Keratinocyte (primary cell): ENCODE results near the gene TUT1. TPM values are rescaled to one million over a fixed set of nuclear protein-coding genes. Genes with fewer than 3 reads are reported as not detected.
A peak's percentile ranks its signal among the peaks of the same experiment; 100 is the strongest.
"Not testable (repeated sequence)": the region's sequence is repeated elsewhere in the genome, so short reads cannot be mapped to it uniquely, and the experiment has no call there.

Source experiments
- DNase-seq: peaks from one replicate; pipeline ENCODE4 v3.0.0-alpha.2; 2011; ENCODE audit warnings: low read depth, missing footprints, low spot score
- FAIRE-seq: peaks from 2 replicates; lab custom pipeline; 2011; peaks lifted over from hg19 to GRCh38; lab: Jason Lieb, UNC
- H2AFZ ChIP-seq: 2 replicates; pipeline ENCODE4 v1.6.0; 2012; ENCODE audit warnings: low read length, control low read depth, inconsistent platforms; ENCODE audit not compliant: control insufficient read depth
- H3K27ac ChIP-seq: 2 replicates; pipeline ENCODE4 v1.5.1; 2011; ENCODE audit warnings: low read length; ENCODE audit not compliant: control insufficient read depth, insufficient read depth
- H3K27me3 ChIP-seq: 3 replicates; pipeline ENCODE4 v1.6.0; 2011; ENCODE audit warnings: low read length; ENCODE audit not compliant: control insufficient read depth, insufficient read depth; ENCODE audit errors: extremely low read depth
- H3K36me3 ChIP-seq, 2 experiments: 2 replicates in 1 of 2; 3 replicates in 1 of 2; pipeline ENCODE4 v1.5.1; 2011; ENCODE audit warnings: low read length in 2 of 2, mild to moderate bottlenecking in 1 of 2; ENCODE audit not compliant: control insufficient read depth in 2 of 2, insufficient read depth in 2 of 2; ENCODE audit errors: extremely low read depth in 1 of 2
- H3K4me1 ChIP-seq: 3 replicates; pipeline ENCODE4 v1.5.1; 2011; ENCODE audit warnings: low read length; ENCODE audit not compliant: control insufficient read depth, insufficient read depth; ENCODE audit errors: extremely low read depth
- H3K4me2 ChIP-seq: 3 replicates; pipeline ENCODE4 v1.6.0; 2011; ENCODE audit warnings: low read depth, low read length; ENCODE audit not compliant: control insufficient read depth, insufficient read depth; ENCODE audit errors: extremely low read depth
- H3K4me3 ChIP-seq, 3 experiments: fragments of 200-600 bp in 1 of 3; sonication (generic) in 1 of 3; 2 replicates in 2 of 3; 3 replicates in 1 of 3; pipeline ENCODE4 v1.5.1; 2011 to 2016; ENCODE audit warnings: low read length in 3 of 3, mild to moderate bottlenecking in 3 of 3, control low read depth in 2 of 3, inconsistent platforms in 1 of 3, low read depth in 1 of 3, mixed read lengths in 1 of 3, mixed run types in 1 of 3, moderate library complexity in 1 of 3; ENCODE audit not compliant: control insufficient read depth in 2 of 3, insufficient read depth in 2 of 3; ENCODE audit errors: extremely low read depth in 1 of 3
- H3K79me2 ChIP-seq: 2 replicates; pipeline ENCODE4 v1.6.0; 2012; ENCODE audit warnings: low read length; ENCODE audit not compliant: control insufficient read depth, insufficient read depth
- H3K9ac ChIP-seq: 3 replicates; pipeline ENCODE4 v1.6.0; 2011; ENCODE audit warnings: low read length; ENCODE audit not compliant: control insufficient read depth, insufficient read depth; ENCODE audit errors: extremely low read depth
- H3K9me1 ChIP-seq: 3 replicates; pipeline ENCODE4 v1.6.0; 2011; ENCODE audit warnings: low read length; ENCODE audit not compliant: control insufficient read depth, insufficient read depth; ENCODE audit errors: extremely low read depth
- H3K9me3 ChIP-seq: 2 replicates; pipeline ENCODE4 v1.5.1; 2012; ENCODE audit warnings: low read depth, low read length; ENCODE audit not compliant: control insufficient read depth
- H4K20me1 ChIP-seq: 3 replicates; pipeline ENCODE4 v1.6.0; 2011; ENCODE audit warnings: low read length; ENCODE audit not compliant: control insufficient read depth, insufficient read depth; ENCODE audit errors: extremely low read depth
- EZH2 ChIP-seq: IDR thresholded peaks from one replicate; pipeline ENCODE4 v1.6.1; 2012; ENCODE audit warnings: inconsistent platforms, mild to moderate bottlenecking, low read length, moderate library complexity
- dilution Hi-C: fragments of 300-500 bp; cut with MboI; formaldehyde crosslinking; loops from one replicate; pipeline ENCODE4 v1.7.0; 2020; ENCODE audit warnings: low sequenced_read_pairs; ENCODE audit not compliant: extremely low pct_ligation_motif_present
- polyA plus RNA-seq, 5 experiments: library from polyadenylated mRNA; depleted of rRNA in 3 of 5; stranded (reverse) in 3 of 5; stranded (forward) in 1 of 5; unstranded in 1 of 5; fragments of >200 nt; gene quantifications; 1 replicate in 1 of 5; 2 replicates in 3 of 5; 3 replicates in 1 of 5; pipeline versions ENCODE4 v1.2.1 to v1.2.3, GENCODE V29; 2011 to 2012; ENCODE audit warnings: missing spikeins in 2 of 5, low read depth in 1 of 5, low replicate concordance in 1 of 5
- TF ChIP-seq, protein P1 (sequence below), 3 experiments: IDR thresholded peaks in 1 of 3; conservative IDR thresholded peaks in 1 of 3; optimal IDR thresholded peaks in 1 of 3; 2 replicates in 2 of 3; 3 replicates in 1 of 3; pipeline versions ENCODE3 to v1.5.1; 2011; ENCODE audit warnings: low read length in 3 of 3, mild to moderate bottlenecking in 3 of 3, moderate library complexity in 2 of 3, control low read depth in 1 of 3, inconsistent platforms in 1 of 3; ENCODE audit not compliant: insufficient read depth in 2 of 3; ENCODE audit errors: extremely low read depth in 1 of 3

Gene TUT1
- polyA plus RNA-seq, 1 donor (not counting 4 experiments of a cell fraction or from before 2014, with no cell fraction given): 10.5 TPM

DNA sequence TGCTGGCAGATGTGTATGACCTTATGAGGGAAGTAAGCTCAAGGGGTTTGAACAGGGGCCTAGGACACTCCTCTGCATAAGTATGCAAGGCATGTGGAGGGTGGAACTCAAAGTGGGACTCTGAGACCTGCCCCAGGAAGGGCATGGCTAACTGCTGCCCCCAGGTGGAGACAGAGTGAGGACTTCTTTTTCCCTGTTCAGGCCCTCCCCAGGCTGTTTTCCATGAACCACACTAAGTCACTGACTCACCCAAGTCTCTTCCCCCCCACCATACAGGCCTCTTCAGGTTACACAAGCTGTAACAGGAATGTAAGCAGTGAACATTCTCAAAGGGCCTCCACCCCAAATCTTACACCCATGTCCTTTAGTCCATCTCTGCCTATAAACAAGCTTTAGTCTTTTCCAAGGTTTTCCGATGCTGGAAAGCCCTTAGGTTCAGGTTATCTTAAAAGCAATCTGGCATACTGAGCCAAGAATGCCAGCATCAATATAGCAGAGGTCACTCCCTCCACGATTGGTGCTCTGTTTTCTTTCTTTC, 30.7 kb downstream of the TUT1 start:
- dilution Hi-C loops: no loop called here
- Histone ChIP-seq H3K4me2 (peak overlapping the region; percentile 67), H3K4me3 (peak overlapping the region in 2 of 3 experiments; percentile 8 to 21), H2AFZ (no peak overlapping the region), H3K9me1 (no peaks in the 10 kb centered on the region), H4K20me1 (peaks cover 13% of the 10 kb centered on the region), H3K27ac (peak overlapping the region; percentile 81), H3K4me1 (peaks cover 68% of the 10 kb centered on the region), H3K36me3 (peaks cover 13 to 35% of the 10 kb centered on the region in 2 experiments), H3K27me3 (no peaks in the 10 kb centered on the region), H3K79me2 (peaks cover 26% of the 10 kb centered on the region), H3K9ac (peak overlapping the region; percentile 24), H3K9me3 (no peaks in the 10 kb centered on the region)
- DNase-seq (peak; percentile 98), FAIRE-seq (peak; percentile 89)
- no peak for TF ChIP-seq EZH2
- TF ChIP-seq, protein P1, sequence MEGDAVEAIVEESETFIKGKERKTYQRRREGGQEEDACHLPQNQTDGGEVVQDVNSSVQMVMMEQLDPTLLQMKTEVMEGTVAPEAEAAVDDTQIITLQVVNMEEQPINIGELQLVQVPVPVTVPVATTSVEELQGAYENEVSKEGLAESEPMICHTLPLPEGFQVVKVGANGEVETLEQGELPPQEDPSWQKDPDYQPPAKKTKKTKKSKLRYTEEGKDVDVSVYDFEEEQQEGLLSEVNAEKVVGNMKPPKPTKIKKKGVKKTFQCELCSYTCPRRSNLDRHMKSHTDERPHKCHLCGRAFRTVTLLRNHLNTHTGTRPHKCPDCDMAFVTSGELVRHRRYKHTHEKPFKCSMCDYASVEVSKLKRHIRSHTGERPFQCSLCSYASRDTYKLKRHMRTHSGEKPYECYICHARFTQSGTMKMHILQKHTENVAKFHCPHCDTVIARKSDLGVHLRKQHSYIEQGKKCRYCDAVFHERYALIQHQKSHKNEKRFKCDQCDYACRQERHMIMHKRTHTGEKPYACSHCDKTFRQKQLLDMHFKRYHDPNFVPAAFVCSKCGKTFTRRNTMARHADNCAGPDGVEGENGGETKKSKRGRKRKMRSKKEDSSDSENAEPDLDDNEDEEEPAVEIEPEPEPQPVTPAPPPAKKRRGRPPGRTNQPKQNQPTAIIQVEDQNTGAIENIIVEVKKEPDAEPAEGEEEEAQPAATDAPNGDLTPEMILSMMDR (optimal IDR thresholded peaks at IDR 0.05 in 1 of 3, IDR thresholded peaks at IDR 0.05 in 1 of 3, conservative IDR thresholded peaks at IDR 0.05 in 1 of 3; ENCODE audit: extremely low read depth in 1 of 3, insufficient read depth in 2 of 3, low read length in 3 of 3): peak; percentile 88 to 98 (median 93)

DNA sequence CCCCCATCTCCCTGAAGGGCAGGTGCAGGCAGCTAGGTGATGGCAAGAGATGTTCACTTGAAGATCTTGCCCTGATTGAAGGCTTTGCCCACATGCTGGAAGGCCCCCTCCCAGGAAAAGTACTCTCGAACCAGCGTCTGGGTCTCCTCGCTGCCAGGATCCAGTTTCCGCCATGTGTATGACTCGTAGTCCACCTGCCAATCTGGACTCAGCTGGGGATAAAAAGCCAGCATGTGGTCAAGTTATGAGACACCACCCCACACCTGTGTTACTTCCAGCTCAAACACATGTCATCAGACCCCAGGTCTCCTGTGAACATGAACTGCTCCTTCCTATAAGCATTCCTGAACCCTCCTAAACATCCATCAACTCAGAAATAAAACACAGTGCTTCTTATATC, 31.7 kb downstream of the TUT1 start:
- H3K9me1 ChIP-seq, H3K9me3 ChIP-seq, H3K9ac ChIP-seq, H3K4me3 ChIP-seq, H2AFZ ChIP-seq, DNase-seq, FAIRE-seq, dilution Hi-C loops, H3K27me3 ChIP-seq: not testable (repeated sequence)
- Histone ChIP-seq H3K4me2 (peak overlapping the region; percentile 67), H3K36me3 (peaks cover 13 to 32% of the 10 kb centered on the region in 2 experiments), H3K27ac (peak overlapping the region; percentile 49), H4K20me1 (peaks cover 13% of the 10 kb centered on the region), H3K79me2 (peaks cover 16% of the 10 kb centered on the region), H3K4me1 (peaks cover 78% of the 10 kb centered on the region)

DNA sequence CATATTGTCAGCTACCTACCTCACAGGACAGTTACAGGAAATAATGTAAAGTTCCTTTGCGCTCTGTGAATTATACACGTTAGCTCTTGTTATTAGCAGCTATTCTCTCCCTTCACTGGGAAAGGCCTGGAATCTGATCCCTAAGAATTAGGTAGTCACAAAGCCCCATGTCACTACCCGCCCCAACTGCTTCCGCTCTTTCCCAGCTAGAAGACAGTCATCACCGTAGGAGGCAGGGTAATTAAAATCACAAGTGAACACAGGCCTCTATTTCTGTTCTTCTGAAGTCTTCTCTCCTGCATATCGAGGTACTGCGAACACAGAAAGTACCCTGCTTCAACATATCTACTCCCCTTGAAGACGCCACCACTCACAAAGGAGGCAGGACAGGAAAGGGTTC, 32.1 kb downstream of the TUT1 start:
- no peak for DNase-seq
- no peak for TF ChIP-seq EZH2
- TF ChIP-seq, protein P1 (optimal IDR thresholded peaks at IDR 0.05 in 1 of 3, IDR thresholded peaks at IDR 0.05 in 1 of 3, conservative IDR thresholded peaks at IDR 0.05 in 1 of 3; ENCODE audit: extremely low read depth in 1 of 3, insufficient read depth in 2 of 3, low read length in 3 of 3): no peak
- Histone ChIP-seq H3K27ac (peak overlapping the region; percentile 49), H3K79me2 (peaks cover 16% of the 10 kb centered on the region), H3K4me1 (peaks cover 82% of the 10 kb centered on the region), H2AFZ (no peak overlapping the region), H3K9me1 (peaks cover 2% of the 10 kb centered on the region), H3K4me3 (no peak overlapping the region), H3K4me2 (no peak overlapping the region), H3K27me3 (no peaks in the 10 kb centered on the region), H3K9ac (no peak overlapping the region), H4K20me1 (peaks cover 13% of the 10 kb centered on the region), H3K36me3 (peaks cover 13 to 32% of the 10 kb centered on the region in 2 experiments), H3K9me3 (no peaks in the 10 kb centered on the region)
- dilution Hi-C loops: no loop called here
- FAIRE-seq: no peak
